AG04450 (cell line): Measurements from ENCODE around the gene CRIP3. TPM values are rescaled to one million over a fixed set of nuclear protein-coding genes. Genes with fewer than 3 reads are reported as not detected.

Experiments used
- CTCF ChIA-PET: fragments of 300-600, 350-600 bp; formaldehyde crosslinking; extraction: SDS; loops from one replicate; lab custom pipeline; 2022; ENCODE audit warnings: antibody characterized with exemption, inconsistent platforms; lab: Charles Lee
- POLR2A ChIA-PET: fragments of 350-600 bp; formaldehyde crosslinking; extraction: SDS; loops from one replicate; lab custom pipeline; 2021; ENCODE audit warnings: antibody characterized with exemption, inconsistent platforms; lab: Yijun Ruan, JAX
- DNase-seq: peaks from one replicate; pipeline ENCODE4 v3.0.0-alpha.2; 2011; ENCODE audit warnings: low read depth, low spot score
- H3K27ac ChIP-seq: one replicate; pipeline ENCODE4 v1.5.1; 2012; ENCODE audit warnings: low read depth, low read length, control low read depth
- H3K27me3 ChIP-seq: one replicate; pipeline ENCODE4 v1.6.0; 2012; ENCODE audit warnings: low read length; ENCODE audit not compliant: control insufficient read depth, insufficient read depth
- H3K4me3 ChIP-seq: 2 replicates; pipeline ENCODE4 v1.5.1; 2011; ENCODE audit warnings: mild to moderate bottlenecking, low read depth, low read length, control low read depth
- H3K9me3 ChIP-seq: 2 replicates; pipeline ENCODE4 v1.5.1; 2012; ENCODE audit warnings: low read length; ENCODE audit not compliant: control insufficient read depth, insufficient read depth
- CTCF ChIP-seq: IDR thresholded peaks from 2 replicates; pipeline ENCODE4 v1.5.1; 2011; ENCODE audit warnings: low read depth, low read length, control low read depth, inconsistent platforms
- polyA plus RNA-seq: library from polyadenylated mRNA; depleted of rRNA; stranded (reverse); fragments of >200 nt; gene quantifications from 2 replicates; pipeline ENCODE4 v1.2.3, GENCODE V29; 2011

CRIP3 gene
- polyA plus RNA-seq, 1 experiment = not detected

- Histone ChIP-seq H3K27me3 (no peaks in the 10 kb centered on the region), H3K27ac (no peak overlapping the region), H3K4me3 (no peak overlapping the region), H3K9me3 (no peaks in the 10 kb centered on the region)
- CTCF ChIA-PET = no interaction called here
- POLR2A ChIA-PET = no interaction called here
- no peak for TF ChIP-seq CTCF
- no peak for DNase-seq
Measured at GRCh38 chr6:43331891-43332290, 23.3 kb upstream of the CRIP3 start.

DNA sequence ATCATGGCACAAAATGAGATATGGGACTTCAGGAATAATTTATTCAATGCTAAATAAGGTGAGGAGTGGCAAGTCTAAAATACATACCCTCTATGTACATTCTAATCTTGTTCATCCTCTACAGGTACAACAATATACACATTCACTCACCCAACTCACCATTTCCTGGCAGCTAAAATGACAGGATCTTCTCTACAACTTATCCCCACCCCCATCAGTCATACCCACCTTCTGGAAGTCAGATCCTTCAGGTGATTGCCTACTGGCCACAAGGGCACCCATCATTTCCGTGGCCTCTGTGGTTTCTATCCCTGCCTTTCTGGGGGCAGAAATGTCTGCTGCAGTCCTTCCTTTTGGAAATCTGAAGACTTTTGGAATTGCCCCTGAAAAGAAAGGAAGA lies 22.8 kb upstream of the CRIP3 start:
- CTCF ChIA-PET = no interaction called here
- POLR2A ChIA-PET = no interaction called here
- Histone ChIP-seq H3K9me3 (no peaks in the 10 kb centered on the region), H3K27ac (no peak overlapping the region), H3K4me3 (no peak overlapping the region), H3K27me3 (no peaks in the 10 kb centered on the region)
- DNase-seq = no peak
- no peak for TF ChIP-seq CTCF

GRCh38 chr6:43328528-43328927 lies 19.9 kb upstream of the CRIP3 start:
- TF ChIP-seq CTCF = no peak
- Histone ChIP-seq H3K27ac (no peak overlapping the region), H3K9me3 (no peaks in the 10 kb centered on the region), H3K27me3 (no peaks in the 10 kb centered on the region), H3K4me3 (no peak overlapping the region)
- ChIA-PET POLR2A (no interaction called here), CTCF (no interaction called here)
- DNase-seq = no peak

GRCh38 chr6:43325876-43326275 lies 17.2 kb upstream of the CRIP3 start:
- Histone ChIP-seq H3K9me3 (no peaks in the 10 kb centered on the region), H3K4me3 (no peak overlapping the region), H3K27ac (no peak overlapping the region), H3K27me3 (no peaks in the 10 kb centered on the region)
- CTCF ChIA-PET = interaction anchor here (1.0 kb wide), 1 partner anchor 62 kb away, joined by 3 read pairs; no protein-coding TSS in a partner anchor
- TF ChIP-seq CTCF = no peak
- DNase-seq = no peak
- POLR2A ChIA-PET = no interaction called here

DNA sequence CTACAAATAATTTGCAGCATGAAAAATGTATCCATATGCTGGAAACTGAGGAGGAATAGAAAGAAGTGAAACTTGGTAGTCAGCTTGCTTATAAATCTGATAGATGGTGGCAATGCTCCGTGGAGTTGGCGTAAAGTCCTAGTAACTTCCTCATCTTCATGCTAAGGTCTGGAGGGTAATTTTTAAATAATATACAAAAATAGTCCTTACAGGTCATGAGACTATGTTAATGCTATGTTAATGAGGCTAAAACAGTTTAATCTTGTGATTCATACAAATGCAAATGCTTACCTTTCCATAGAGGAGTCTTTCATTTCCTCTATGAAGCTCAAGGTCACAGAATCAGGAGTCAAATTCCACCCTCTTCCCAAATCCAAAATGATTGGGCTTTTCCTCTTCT lies 9.4 kb upstream of the CRIP3 start:
- ChIA-PET POLR2A (no interaction called here), CTCF (no interaction called here)
- TF ChIP-seq CTCF = no peak
- peaks cover 22% of the 10 kb centered on the region for H3K27me3 ChIP-seq
- no peak overlapping the region for H3K4me3 ChIP-seq
- no peaks in the 10 kb centered on the region for H3K9me3 ChIP-seq
- no peak overlapping the region for H3K27ac ChIP-seq
- no peak for DNase-seq
